ENCODE data around the gene PLCB3.

PLCB3 gene

DNA sequence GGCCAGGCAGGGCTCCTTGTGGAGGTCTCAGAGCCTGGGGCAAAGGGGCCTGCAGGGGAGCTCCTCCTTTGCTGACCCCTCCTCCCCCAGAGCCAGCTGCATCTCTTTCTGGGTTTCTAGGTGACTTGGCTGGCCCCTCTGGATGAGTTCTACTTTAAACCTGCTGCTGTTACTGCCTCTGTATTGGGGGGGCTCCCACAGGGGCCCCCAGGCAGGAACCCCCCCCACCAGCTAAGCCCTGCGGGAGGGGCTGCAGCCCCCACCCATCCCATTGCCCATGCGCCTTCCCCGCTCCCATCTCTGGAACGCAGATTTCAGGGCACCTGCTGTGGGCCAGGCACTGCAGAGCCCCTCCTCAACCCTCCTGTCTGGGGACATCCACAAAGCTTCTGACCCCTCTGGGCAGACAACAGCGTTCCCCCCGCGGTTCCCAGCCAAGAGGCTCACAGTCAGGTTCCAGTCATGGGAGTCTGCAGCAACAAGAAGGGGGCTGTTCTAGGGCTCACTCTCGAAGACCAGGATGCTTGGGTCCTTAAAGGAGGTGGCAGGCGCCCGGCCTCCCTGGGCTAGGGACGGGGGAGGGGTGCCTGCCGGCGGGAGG lies 815 bp upstream of the PLCB3 start:
- no peak for DNase-seq (ENCODE audit: low read depth)

GRCh38 chr11:64251753-64252002 lies 348 bp downstream of the PLCB3 start:
- DNase-seq (ENCODE audit: low read depth) = no peak

GRCh38 chr11:64252003-64252872 lies 908 bp downstream of the PLCB3 start:
- no peak for DNase-seq (ENCODE audit: low read depth)

GRCh38 chr11:64253043-64253442 lies 1.7 kb downstream of the PLCB3 start:
- no peak for DNase-seq (ENCODE audit: low read depth)

GRCh38 chr11:64253481-64253880 lies 2.2 kb downstream of the PLCB3 start:
- no peak for DNase-seq (ENCODE audit: low read depth)

DNA sequence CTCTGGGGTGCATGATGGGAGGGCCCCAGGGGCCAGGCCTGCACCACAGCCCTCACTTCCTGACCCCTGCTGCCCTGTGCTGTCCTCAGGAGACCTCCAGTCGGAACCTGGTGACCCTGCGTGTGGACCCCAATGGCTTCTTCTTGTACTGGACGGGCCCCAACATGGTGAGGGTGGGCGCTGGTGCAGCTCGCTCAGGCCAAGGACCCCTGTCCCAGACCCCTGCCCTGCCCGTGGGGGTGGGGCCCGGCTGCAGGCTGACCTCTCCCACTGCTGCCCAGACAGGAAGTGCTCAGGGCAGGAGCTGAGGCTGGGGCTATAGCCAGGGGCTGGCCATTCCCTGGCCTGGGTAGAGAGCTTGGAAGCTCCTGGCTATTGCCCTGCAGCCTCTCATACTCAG lies 3.0 kb downstream of the PLCB3 start:
- DNase-seq (ENCODE audit: low read depth) = no peak

- no peak for DNase-seq (ENCODE audit: low read depth)
These were observed 4.1 kb downstream of the PLCB3 start for GRCh38 chr11:64255135-64256128.

- DNase-seq (ENCODE audit: low read depth) = no peak
These were observed 5.0 kb downstream of the PLCB3 start for GRCh38 chr11:64256300-64256699.

GRCh38 chr11:64258356-64258755 lies 7.0 kb downstream of the PLCB3 start:
- DNase-seq (ENCODE audit: low read depth) = no peak

DNA sequence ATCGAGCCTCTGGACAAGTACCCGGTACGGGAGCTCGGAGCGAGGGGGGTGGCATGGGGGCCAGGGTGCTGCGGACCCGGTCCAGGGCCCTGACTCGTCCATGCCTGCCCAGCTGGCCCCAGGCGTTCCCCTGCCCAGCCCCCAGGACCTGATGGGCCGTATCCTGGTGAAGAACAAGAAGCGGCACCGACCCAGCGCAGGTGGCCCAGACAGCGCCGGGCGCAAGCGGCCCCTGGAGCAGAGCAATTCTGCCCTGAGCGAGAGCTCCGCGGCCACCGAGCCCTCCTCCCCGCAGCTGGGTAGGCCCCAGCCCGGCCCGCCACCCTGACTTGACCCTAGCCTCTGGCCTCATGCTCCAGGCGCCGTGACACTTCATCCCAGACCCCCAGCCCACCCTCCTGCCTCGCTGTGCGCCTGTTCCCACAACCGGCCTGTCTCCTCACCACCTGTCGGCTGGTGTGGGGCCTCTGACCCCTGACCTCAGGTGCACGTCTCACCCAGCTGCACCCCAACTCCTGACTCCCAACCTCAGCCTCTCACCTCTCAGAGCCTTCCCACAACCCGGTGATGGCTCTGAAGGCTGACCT lies 7.7 kb downstream of the PLCB3 start:
- no peak for DNase-seq (ENCODE audit: low read depth)

GRCh38 chr11:64259533-64260067 lies 8.3 kb downstream of the PLCB3 start:
- no peak for DNase-seq (ENCODE audit: low read depth)

DNA sequence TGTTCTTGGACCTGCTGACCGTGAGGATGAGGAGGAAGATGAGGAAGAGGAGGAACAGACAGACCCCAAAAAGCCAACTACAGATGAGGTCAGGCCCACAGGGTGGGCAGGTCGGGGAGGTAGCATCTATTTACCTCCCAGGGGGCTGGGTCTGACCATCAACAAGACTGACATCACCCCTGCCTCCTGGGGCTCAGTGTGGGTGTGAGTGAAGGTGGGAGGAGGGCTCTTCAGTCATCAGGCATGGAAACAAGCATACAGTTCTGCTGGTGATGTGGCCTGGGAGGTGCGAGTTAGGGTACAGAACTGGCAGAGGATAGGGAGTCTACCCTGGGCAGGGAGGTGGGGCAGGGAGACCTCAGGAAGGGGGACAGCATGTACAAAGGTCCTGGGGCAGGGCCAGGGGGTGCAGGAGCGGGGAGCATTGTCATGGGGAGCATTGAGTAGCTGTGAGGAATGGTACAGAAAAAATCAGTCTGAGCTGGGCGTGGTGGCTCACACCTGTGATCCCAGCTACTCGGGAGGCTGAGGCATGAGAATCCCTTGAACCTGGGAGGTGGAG lies 8.9 kb downstream of the PLCB3 start:
- DNase-seq (ENCODE audit: low read depth) = no peak

DNA sequence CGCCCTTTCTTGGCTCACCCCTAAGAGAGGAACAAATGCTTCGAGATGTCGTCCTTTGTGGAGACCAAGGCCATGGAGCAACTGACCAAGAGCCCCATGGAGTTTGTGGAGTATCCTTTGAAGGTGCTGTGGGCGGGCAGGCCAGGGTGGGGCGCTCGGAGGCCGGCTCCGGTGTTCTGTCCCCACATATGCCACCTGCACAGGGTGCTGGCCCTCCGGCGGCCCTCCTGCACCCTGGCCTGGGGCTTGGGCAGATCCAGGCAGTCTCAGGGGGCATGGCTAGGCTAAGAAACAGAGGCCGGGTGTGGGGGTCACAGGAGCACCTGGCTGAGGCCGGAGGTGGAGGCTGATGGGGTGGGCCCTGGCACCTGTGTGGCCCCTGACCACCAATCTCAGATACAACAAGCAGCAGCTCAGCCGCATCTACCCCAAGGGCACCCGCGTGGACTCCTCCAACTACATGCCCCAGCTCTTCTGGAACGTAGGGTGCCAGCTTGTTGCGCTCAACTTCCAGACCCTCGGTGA lies 10.3 kb downstream of the PLCB3 start:
- no peak for DNase-seq (ENCODE audit: low read depth)

DNA sequence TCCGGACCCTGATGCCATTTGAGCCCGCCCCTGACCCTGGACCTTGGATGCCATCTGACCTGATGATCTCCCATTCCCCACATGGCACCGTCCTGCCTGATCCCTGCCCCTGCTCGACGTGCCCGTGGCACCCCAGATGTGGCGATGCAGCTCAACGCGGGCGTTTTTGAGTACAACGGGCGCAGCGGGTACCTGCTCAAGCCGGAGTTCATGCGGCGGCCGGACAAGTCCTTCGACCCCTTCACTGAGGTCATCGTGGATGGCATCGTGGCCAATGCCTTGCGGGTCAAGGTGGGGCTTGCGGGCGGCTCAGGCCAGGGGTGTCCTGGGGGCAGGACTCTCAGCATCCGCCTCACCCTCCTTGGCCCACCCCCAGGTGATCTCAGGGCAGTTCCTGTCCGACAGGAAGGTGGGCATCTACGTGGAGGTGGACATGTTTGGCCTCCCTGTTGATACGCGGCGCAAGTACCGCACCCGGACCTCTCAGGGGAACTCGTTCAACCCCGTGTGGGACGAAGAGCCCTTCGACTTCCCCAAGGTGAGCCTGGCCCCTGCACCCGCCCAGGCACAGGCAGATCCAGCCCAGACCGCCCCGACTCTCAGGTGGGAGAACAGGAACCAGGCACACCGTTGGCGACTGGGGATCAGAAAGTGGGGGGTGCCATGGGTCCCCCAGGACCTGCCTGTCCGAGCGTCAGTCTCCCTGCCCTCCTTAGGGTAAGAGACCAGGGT lies 11.1 kb downstream of the PLCB3 start:
- DNase-seq (ENCODE audit: low read depth) = no peak

- no peak for DNase-seq (ENCODE audit: low read depth)
These were observed 12.0 kb downstream of the PLCB3 start for GRCh38 chr11:64263021-64263946.

DNA sequence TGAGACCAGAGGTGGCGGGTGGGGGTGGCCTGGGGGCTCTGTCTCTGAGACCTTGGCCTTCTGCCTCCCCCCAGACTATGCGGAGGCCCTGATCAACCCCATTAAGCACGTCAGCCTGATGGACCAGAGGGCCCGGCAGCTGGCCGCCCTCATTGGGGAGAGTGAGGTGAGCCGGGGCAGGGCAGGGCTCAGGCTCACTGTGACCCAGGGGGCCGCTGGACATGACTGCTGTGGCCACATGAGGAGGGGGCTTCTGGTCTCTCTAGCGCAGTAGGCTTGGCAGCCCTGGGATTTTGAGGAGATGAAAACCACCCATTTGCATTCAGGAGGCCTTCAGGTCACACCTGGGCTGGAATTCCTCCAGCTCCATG lies 12.6 kb downstream of the PLCB3 start:
- no peak for DNase-seq (ENCODE audit: low read depth)

DNA sequence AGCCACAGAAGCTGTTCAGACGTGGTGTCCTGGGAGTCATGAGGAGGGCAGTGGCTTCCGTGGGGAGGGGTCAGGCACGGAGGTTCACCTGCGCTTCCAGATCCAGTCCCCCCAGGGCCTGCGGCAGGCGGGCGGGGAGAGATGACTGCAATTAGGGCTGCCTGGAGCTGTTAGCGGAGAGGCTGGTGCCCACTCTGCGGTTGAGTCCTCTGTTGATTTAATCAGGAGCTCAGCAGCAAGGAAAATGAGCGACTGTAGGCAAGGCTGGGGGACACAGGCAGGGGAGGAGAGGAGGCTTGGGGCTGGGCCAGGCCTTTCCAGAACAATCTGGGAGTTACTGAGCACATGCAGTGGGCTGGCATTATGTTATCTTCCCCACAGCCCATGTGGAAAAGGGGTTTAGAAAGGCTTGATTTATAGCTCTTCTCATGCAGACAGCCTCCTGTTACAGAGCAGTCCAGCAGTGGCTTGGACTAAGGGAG lies 13.1 kb downstream of the PLCB3 start:
- no peak for DNase-seq (ENCODE audit: low read depth)

- DNase-seq (ENCODE audit: low read depth) = no peak
These were observed 14.1 kb downstream of the PLCB3 start for GRCh38 chr11:64265176-64266160.
